GM12878 (cell line): ENCODE results near the gene RAB34.

ENCODE experiments used
- CBX5 ChIP-seq: sonication (generic); IDR thresholded peaks from 2 replicates; pipeline ENCODE4 v1.6.1; 2016; ENCODE audit warnings: low read depth, moderate library complexity, mild to moderate bottlenecking, inconsistent platforms
- CHD1 ChIP-seq: IDR thresholded peaks from 2 replicates; pipeline ENCODE4 v1.6.1; 2012; ENCODE audit warnings: low read depth, low read length, improper control_type of control experiment
- EP300 ChIP-seq, 2 experiments: fragments of 150-350 bp in 1 of 2; IDR thresholded peaks; 2 replicates each; pipeline ENCODE4 v1.6.1; 2011 to 2012; ENCODE audit warnings: low read depth in 2 of 2, low read length in 2 of 2, borderline replicate concordance in 1 of 2, improper control_type of control experiment in 1 of 2, inconsistent platforms in 1 of 2; ENCODE audit not compliant: control insufficient read depth in 1 of 2
- ETV6 ChIP-seq, 2 experiments: fragments of 450-650 bp in 1 of 2; IDR thresholded peaks in 1 of 2; conservative IDR thresholded peaks in 1 of 2; 2 replicates each; pipeline ENCODE4 v1.6.1; 2014; ENCODE audit warnings: antibody characterized with exemption in 1 of 2, borderline replicate concordance in 1 of 2, low read depth in 1 of 2, mild to moderate bottlenecking in 1 of 2, moderate library complexity in 1 of 2
- JUND ChIP-seq: IDR thresholded peaks from 2 replicates; pipeline ENCODE4 v1.6.1; 2012; ENCODE audit warnings: low read depth, mild to moderate bottlenecking, low read length, improper control_type of control experiment, moderate library complexity
- NR2C2 ChIP-seq: IDR thresholded peaks from 2 replicates; pipeline ENCODE4 v1.6.1; 2011; ENCODE audit warnings: borderline replicate concordance, low read depth; ENCODE audit not compliant: control insufficient read depth, insufficient read length
- RAD21 ChIP-seq: IDR thresholded peaks from 2 replicates; pipeline ENCODE4 v1.6.1; 2011; ENCODE audit warnings: mild to moderate bottlenecking, low read depth, low read length, moderate library complexity; ENCODE audit not compliant: insufficient read depth
- RFX5 ChIP-seq: IDR thresholded peaks from 2 replicates; pipeline ENCODE4 v1.6.1; 2011; ENCODE audit warnings: low read depth, low read length, improper control_type of control experiment
- TBL1XR1 ChIP-seq: IDR thresholded peaks from 2 replicates; pipeline ENCODE4 v1.6.1; 2012; ENCODE audit warnings: low read depth, low read length, improper control_type of control experiment
- TF ChIP-seq, protein P1 (sequence below), 3 experiments: IDR thresholded peaks in 2 of 3; conservative IDR thresholded peaks in 1 of 3; 2 replicates each; pipeline ENCODE4 v1.5.1; 2011; ENCODE audit warnings: low read depth in 3 of 3, low read length in 3 of 3, mild to moderate bottlenecking in 3 of 3, control low read depth in 2 of 3, moderate library complexity in 2 of 3, inconsistent platforms in 1 of 3, mixed read lengths in 1 of 3; ENCODE audit not compliant: control insufficient read depth in 2 of 3, insufficient read depth in 1 of 3; ENCODE audit errors: extremely low read depth in 1 of 3
- TF ChIP-seq, protein P2 (sequence below): IDR thresholded peaks from 2 replicates; pipeline ENCODE4 v1.6.1; 2012; ENCODE audit warnings: low read length, inconsistent platforms
- TF ChIP-seq, protein P3 (sequence below): fragments of 450-650 bp; IDR thresholded peaks from 2 replicates; pipeline ENCODE4 v1.6.1; 2018; ENCODE audit warnings: mild to moderate bottlenecking, low read depth, moderate library complexity; ENCODE audit not compliant: partially characterized antibody
- TF ChIP-seq, protein P4 (sequence below): fragments of 450-650 bp; IDR thresholded peaks from 2 replicates; pipeline ENCODE4 v1.6.1; 2017; ENCODE audit warnings: antibody characterized with exemption, mild to moderate bottlenecking, moderate library complexity
- TF ChIP-seq, protein P5 (sequence below): IDR thresholded peaks from 2 replicates; pipeline ENCODE4 v1.6.1; 2011; ENCODE audit warnings: low read depth, low read length, improper control_type of control experiment, borderline replicate concordance

DNA sequence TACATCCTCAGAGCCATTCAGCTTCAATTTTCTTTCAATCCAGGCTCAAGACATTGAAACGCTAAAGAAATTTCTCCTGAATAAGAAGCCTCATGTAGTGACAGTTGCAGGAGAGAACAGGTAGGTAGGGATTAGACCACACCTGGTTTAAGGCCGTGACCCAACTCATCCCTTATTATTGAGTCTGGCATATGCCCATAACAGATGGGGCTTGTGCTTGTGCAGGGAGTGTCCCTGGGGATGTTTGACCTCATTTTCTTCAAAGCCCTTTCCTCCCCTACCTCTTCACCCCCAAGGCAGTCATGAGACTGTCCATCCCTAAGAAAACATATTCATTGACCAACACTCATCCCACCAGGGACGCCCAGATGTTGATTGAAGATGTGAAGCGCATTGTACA is 31.4 kb downstream of the RAB34 start:
- TF ChIP-seq, protein P1, sequence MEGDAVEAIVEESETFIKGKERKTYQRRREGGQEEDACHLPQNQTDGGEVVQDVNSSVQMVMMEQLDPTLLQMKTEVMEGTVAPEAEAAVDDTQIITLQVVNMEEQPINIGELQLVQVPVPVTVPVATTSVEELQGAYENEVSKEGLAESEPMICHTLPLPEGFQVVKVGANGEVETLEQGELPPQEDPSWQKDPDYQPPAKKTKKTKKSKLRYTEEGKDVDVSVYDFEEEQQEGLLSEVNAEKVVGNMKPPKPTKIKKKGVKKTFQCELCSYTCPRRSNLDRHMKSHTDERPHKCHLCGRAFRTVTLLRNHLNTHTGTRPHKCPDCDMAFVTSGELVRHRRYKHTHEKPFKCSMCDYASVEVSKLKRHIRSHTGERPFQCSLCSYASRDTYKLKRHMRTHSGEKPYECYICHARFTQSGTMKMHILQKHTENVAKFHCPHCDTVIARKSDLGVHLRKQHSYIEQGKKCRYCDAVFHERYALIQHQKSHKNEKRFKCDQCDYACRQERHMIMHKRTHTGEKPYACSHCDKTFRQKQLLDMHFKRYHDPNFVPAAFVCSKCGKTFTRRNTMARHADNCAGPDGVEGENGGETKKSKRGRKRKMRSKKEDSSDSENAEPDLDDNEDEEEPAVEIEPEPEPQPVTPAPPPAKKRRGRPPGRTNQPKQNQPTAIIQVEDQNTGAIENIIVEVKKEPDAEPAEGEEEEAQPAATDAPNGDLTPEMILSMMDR (IDR thresholded peaks at IDR 0.05 in 2 of 3, conservative IDR thresholded peaks at IDR 0.05 in 1 of 3; ENCODE audit: control insufficient read depth in 2 of 3, extremely low read depth in 1 of 3, insufficient read depth in 1 of 3, low read depth in 3 of 3, low read length in 3 of 3) = no peak
- TF ChIP-seq CHD1 (no peak), RAD21 (no peak), JUND (no peak), EP300 (IDR thresholded peaks at IDR 0.05; ENCODE audit: borderline replicate concordance in 1 of 2, control insufficient read depth in 1 of 2, low read depth in 2 of 2, low read length in 2 of 2) (no peak), RFX5 (no peak), CBX5 (no peak), TBL1XR1 (no peak), NR2C2 (no peak), ETV6 (conservative IDR thresholded peaks at IDR 0.05 in 1 of 2, IDR thresholded peaks at IDR 0.05 in 1 of 2; ENCODE audit: borderline replicate concordance in 1 of 2, low read depth in 1 of 2) (no peak)
- TF ChIP-seq, protein P2, sequence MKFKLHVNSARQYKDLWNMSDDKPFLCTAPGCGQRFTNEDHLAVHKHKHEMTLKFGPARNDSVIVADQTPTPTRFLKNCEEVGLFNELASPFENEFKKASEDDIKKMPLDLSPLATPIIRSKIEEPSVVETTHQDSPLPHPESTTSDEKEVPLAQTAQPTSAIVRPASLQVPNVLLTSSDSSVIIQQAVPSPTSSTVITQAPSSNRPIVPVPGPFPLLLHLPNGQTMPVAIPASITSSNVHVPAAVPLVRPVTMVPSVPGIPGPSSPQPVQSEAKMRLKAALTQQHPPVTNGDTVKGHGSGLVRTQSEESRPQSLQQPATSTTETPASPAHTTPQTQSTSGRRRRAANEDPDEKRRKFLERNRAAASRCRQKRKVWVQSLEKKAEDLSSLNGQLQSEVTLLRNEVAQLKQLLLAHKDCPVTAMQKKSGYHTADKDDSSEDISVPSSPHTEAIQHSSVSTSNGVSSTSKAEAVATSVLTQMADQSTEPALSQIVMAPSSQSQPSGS = no peak
- TF ChIP-seq, protein P3, sequence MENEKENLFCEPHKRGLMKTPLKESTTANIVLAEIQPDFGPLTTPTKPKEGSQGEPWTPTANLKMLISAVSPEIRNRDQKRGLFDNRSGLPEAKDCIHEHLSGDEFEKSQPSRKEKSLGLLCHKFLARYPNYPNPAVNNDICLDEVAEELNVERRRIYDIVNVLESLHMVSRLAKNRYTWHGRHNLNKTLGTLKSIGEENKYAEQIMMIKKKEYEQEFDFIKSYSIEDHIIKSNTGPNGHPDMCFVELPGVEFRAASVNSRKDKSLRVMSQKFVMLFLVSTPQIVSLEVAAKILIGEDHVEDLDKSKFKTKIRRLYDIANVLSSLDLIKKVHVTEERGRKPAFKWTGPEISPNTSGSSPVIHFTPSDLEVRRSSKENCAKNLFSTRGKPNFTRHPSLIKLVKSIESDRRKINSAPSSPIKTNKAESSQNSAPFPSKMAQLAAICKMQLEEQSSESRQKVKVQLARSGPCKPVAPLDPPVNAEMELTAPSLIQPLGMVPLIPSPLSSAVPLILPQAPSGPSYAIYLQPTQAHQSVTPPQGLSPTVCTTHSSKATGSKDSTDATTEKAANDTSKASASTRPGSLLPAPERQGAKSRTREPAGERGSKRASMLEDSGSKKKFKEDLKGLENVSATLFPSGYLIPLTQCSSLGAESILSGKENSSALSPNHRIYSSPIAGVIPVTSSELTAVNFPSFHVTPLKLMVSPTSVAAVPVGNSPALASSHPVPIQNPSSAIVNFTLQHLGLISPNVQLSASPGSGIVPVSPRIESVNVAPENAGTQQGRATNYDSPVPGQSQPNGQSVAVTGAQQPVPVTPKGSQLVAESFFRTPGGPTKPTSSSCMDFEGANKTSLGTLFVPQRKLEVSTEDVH = no peak
- TF ChIP-seq, protein P4, sequence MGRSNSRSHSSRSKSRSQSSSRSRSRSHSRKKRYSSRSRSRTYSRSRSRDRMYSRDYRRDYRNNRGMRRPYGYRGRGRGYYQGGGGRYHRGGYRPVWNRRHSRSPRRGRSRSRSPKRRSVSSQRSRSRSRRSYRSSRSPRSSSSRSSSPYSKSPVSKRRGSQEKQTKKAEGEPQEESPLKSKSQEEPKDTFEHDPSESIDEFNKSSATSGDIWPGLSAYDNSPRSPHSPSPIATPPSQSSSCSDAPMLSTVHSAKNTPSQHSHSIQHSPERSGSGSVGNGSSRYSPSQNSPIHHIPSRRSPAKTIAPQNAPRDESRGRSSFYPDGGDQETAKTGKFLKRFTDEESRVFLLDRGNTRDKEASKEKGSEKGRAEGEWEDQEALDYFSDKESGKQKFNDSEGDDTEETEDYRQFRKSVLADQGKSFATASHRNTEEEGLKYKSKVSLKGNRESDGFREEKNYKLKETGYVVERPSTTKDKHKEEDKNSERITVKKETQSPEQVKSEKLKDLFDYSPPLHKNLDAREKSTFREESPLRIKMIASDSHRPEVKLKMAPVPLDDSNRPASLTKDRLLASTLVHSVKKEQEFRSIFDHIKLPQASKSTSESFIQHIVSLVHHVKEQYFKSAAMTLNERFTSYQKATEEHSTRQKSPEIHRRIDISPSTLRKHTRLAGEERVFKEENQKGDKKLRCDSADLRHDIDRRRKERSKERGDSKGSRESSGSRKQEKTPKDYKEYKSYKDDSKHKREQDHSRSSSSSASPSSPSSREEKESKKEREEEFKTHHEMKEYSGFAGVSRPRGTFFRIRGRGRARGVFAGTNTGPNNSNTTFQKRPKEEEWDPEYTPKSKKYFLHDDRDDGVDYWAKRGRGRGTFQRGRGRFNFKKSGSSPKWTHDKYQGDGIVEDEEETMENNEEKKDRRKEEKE = no peak
- TF ChIP-seq, protein P5, sequence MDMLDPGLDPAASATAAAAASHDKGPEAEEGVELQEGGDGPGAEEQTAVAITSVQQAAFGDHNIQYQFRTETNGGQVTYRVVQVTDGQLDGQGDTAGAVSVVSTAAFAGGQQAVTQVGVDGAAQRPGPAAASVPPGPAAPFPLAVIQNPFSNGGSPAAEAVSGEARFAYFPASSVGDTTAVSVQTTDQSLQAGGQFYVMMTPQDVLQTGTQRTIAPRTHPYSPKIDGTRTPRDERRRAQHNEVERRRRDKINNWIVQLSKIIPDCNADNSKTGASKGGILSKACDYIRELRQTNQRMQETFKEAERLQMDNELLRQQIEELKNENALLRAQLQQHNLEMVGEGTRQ = no peak
